SKM-1 (cell line): ENCODE results near the gene MYH9.
"Not testable (repeated sequence)": the region's sequence is repeated elsewhere in the genome, so short reads cannot be mapped to it uniquely, and the experiment has no call there.

Source experiments
- DNase-seq: peaks from one replicate; lab custom pipeline; 2025; ENCODE audit not compliant: unreplicated experiment; lab: John Stamatoyannopoulos, UW

The MYH9 gene

GRCh38 chr22:36253523-36254490 lies 134.0 kb downstream of the MYH9 start:
- no peak for DNase-seq

- DNase-seq, result no peak
Observed at GRCh38 chr22:36252754-36253522, 134.8 kb downstream of the MYH9 start, which contains the start of gene APOL1. APOL1 (plus strand) TSS chr22:36253133; CDS start chr22:36254956, 1,823 bp downstream.

- DNase-seq, result not testable (repeated sequence)
Observed at GRCh38 chr22:36251979-36252608, 135.7 kb downstream of the MYH9 start.

- DNase-seq, result not testable (repeated sequence)
Observed at GRCh38 chr22:36250292-36250960, 137.3 kb downstream of the MYH9 start.

- no peak for DNase-seq
Observed at GRCh38 chr22:36249160-36249559, 138.6 kb downstream of the MYH9 start.

GRCh38 chr22:36247955-36248354 lies 139.8 kb downstream of the MYH9 start:
- DNase-seq, result no peak

- DNase-seq, result no peak
Observed at GRCh38 chr22:36246718-36247117, 141.0 kb downstream of the MYH9 start.

- DNase-seq, result no peak
Observed at GRCh38 chr22:36245805-36246356, 141.9 kb downstream of the MYH9 start.

GRCh38 chr22:36244522-36245391 lies 143.0 kb downstream of the MYH9 start:
- DNase-seq, result no peak

GRCh38 chr22:36243986-36244385 lies 143.8 kb downstream of the MYH9 start:
- DNase-seq, result no peak

- DNase-seq, result peak; percentile 80
Observed at GRCh38 chr22:36239401-36240171, 148.2 kb downstream of the MYH9 start, which contains the start of gene APOL2. APOL2 (minus strand) TSS chr22:36239527; CDS start chr22:36233162, 6,365 bp downstream.

GRCh38 chr22:36239150-36239400 lies 148.7 kb downstream of the MYH9 start:
- no peak for DNase-seq

GRCh38 chr22:36238373-36239149 lies 149.2 kb downstream of the MYH9 start:
- no peak for DNase-seq

- no peak for DNase-seq
Observed at GRCh38 chr22:36237462-36238372, 150.1 kb downstream of the MYH9 start.

- DNase-seq, result no peak
Observed at GRCh38 chr22:36236388-36237319, 151.1 kb downstream of the MYH9 start.

- DNase-seq, result no peak
Observed at GRCh38 chr22:36235585-36235984, 152.2 kb downstream of the MYH9 start.
